ENCODE data around the gene IL15.

DNA sequence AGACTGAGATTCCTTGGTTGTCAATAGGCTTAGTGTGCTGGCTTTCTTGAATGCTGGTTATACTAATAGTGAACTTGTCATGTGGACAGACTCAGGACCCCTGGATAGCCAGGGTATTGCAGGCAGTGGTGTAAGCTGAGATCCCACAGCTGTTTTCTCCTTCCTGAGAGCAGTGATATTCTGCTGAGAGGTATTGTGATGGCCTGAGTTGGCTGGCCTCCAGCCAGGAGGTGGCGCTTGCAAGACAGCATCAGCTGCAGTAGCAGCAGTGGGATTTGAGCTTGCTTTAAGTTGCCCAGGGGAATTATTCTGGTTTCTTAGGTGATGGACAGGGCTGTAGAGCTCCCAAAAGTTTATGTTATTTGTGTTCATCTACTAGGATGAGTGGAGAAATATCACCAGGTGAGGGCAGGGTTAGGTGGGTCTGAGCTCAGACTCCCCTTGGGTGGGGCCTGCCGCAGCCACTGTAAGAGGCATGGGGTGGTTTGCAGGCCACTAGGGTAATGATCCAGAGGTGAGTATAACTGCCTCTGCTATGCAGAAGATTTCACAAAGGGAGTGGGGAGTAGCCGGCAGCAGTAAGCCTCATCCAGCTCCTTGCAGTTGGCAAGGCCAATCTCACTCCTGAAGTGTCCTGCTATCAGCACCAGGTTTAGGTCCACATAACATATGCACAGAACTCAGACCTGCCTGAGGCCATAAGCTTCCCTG, 66.2 kb downstream of the IL15 start:
- TF ChIP-seq POLR2AphosphoS5 (IDR thresholded peaks at IDR 0.05; ENCODE audit: low read depth, low read length) (no peak), POLR2A (IDR thresholded peaks at IDR 0.05; ENCODE audit: low read depth, low read length) (no peak)

All from GM12892 (cell line).